Activated T-cell treated with anti-CD3 and anti-CD28 coated beads for 4 hours (primary cell): Measurements from ENCODE around the gene SRMS.

Source experiments
- DNase-seq: peaks from one replicate; pipeline ENCODE4 v3.0.0-alpha.2; 2020

Gene SRMS

DNA sequence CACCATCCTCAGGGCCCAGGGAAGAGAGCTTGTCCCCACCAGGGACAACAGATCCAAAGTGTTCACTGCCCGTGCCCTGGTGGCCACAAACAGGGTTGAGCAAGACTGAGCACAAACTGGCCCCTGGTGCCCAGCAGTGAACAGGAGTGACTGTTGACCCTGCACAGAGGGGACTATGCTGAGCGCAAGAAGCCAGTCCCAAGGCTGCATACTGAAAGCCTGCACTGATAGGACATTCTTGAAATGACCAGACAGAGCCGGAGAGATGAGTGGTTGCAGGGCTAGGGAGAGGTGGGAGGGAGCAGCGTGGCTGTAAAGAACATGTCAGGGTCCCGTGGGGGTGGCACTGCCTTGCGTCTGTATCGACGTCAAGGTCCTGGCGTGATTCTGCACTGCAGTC lies 3.5 kb upstream of the SRMS start:
- DNase-seq: no peak

DNA sequence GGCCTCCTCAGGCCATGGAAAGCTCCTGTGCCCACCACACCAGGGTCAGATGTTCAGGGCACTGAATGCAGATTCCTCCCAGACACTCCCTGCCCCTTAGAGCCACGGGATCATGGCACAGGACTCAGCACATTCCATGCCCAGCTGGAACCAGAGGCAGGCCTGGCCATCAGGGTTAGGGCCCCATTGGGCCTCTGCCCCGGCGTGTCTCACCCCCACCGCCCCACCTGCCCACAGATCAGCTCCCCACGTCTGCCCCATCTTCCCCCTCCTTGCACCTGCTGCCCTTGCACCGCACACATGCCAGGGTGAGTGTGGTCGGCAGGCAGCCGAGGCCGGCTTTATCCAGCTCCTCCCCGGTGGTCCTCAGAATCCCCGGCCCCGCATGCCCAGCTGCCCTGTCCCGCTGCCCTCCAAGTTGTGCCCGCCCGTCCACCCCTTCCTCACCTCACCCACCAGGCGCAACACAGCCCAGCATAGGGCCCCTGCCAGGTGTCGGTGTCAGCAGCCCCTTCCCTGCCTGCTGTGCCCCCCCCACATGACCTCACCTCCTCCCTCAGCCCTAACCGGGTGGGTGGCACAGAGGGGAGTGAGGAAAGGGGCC lies 2.2 kb upstream of the SRMS start:
- DNase-seq: no peak

DNA sequence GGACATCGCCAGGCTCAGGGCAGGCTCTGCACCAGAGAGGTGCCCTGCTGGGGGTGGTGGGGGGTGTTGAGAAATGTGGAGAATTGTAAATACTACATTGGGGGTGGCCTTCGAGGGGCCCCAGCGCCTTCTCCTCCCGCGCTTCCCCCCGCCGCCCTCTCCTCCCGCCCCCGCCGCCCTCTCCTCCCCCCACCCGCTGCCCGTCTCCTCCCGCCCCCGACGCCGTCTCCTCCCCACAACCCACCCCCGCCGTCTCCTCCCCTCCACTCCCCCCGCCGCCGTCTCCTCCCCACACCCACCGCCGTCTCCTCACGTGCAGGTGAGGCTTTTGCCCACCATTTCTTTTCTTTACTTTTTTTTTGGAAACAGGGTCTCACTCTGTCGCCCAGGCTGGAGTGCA lies 1.5 kb upstream of the SRMS start:
- DNase-seq: no peak

DNA sequence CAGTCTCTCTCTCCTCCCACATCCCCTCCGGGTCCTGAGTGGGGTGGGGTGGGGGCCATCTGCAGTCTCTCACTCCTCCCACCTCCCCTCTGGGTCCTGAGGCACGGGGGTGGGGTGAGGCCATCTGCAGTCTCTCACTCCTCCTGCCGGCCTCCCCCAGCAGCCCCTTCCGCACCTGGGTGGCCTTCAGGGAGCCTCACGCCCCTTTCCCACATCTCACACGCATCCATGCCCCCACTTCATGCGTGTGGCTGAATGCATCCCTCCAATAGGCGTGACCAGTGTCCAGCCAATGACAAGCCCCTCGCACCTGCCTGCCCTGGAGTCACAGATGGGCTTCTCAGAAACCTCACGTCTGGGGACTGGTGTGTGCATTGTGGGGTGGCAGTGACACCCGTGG lies 993 bp upstream of the SRMS start:
- no peak for DNase-seq

DNA sequence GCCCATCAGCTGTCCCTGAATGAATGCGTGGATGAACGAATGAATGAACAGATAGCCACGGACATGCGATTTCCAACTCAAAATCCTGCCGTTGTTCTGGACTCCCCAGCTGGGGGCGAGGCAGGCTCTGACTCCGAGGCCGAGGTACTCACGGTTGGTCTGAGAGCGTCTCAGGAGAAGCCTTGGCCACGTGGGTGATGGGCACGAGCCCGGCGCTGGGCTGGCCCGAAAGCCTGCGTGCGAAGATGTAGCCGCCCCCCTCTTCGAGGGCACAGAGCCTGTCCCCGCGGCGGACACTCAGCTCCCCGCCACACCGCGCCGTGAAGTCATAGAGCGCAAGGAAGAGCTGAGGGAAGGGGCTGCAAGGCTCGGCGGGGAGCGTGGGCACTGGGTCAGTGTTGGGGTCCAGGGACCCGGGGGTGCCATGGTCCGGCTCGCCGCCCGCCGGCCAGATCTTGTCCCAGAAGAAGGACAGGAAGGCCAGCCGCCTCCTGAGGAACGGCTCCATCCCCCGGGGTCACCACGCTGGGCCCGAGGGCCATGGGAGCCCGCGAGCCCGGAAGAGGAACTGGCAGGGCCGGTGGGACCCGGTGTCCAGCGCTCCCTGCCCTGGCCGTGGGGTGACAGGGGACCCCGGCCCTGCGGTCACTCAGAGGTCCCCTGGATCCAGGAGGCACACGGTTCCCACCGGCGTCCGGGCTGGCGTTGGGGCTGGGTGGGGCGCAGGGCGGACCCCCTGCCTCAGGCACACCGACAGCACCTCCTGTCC lies 409 bp downstream of the SRMS start:
- DNase-seq: no peak

DNA sequence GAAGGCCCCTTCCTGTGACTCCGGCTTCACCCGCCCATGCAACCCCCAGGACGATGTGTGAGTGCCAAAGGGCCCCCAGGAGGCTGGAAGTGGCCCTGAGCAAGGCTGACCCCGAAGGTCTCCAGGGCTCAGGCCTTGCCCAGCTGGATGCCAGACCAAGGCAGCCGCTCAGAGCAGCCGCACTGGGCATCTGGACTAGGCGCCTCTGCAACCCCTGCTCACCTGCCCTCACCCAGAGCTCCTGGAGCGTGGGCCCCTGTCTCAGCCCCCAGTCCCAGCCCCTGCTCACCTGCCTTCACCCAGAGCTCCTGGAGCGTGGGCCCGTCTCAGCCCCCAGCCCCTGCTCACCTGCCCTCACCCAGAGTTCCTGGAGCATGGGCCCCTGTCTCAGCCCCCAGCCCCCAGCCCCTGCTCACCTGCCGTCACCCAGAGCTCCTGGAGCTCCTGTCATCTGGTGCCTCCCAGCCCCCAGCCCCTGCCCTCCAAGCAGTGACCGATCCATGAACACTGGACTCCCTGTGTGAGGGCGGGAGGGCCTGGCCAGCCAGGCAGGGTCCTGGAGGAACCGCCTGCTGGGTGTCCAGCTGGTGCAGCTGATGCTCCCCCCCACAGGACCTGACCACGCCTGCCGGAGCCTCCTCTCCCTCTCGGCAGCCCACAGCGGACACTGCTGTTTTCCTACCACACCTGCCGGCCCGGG lies 1.1 kb downstream of the SRMS start:
- no peak for DNase-seq

DNA sequence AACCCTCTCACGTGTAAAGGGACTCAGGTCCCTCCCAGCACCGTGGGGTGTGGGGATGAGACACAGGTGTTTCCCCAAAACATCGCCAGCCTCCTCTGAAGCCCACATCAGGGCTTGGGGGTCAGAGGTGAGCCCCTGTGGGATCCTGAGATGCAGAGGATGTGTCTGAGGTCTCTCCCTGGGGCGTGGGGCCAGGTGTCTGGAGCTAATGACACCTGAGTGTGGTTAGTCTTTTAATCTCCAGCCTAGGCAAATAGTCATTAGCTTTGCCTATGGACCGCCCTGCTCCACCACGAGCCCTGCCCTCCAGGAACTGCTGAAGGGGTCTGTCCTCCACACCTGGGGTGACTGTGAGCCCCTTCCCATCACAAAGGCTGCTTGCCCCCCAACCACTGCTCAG lies 1.7 kb downstream of the SRMS start:
- DNase-seq: no peak

DNA sequence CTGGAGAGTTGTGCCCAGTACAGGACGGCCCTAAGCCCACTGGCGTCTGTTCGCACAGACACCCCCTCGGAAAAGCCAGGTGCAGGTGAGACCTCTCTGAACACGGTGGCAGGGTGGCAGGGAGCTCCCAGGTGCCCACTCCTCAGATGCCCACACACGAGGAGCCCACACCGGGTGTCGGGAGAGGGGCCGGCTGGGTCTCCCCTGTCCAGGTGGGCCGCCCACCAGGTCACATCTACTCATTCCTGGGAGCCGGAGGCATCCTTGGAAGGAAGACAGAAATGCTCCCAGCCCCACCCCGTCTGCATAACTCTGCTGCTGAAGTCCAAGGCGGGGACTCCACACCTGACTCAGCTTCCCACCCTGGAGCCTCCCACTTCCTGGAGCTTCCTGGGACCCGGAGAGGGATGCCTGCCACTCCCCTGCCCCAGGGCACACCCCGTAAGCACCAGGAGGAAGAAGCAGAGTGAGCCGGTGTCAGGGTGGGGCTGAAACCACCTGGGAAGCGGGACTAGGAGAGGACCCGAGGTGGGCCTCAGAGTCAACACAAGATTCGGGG lies 2.5 kb downstream of the SRMS start:
- no peak for DNase-seq

DNA sequence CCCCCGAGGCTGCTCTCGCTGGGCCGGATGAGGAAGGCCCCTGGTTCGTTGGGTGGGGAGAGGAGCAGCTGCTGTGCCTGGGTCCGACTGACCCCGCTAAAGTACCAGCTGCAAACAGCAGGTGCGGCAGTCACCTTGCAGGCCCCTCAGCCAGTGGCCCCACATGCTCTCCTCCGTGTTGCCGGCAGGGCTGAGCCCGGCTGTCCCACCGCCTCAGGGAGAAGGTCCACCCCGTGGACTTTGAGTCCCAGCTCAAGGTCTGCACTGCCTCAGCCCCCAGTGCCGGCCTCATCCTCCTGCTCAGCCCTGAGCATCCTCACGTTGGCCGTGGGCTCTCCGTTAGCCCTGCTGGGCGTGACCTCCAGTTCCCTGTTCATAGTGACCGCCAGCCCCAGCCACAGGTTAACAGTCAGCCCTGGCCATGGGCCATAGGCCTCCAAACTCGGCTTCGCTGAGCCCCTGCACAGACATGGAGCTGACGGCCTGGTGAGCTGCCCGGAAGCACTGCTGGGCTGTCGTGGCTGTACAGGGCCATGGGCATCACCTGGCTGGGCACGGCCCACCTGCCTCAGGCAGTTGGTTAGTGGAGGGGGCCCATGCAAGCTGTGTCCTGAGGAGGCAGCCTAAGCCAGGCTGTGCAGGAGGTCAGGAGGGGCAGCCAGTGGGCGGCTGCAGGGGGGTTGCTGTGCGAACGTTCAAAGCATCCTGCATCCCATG lies 3.1 kb downstream of the SRMS start:
- no peak for DNase-seq

DNA sequence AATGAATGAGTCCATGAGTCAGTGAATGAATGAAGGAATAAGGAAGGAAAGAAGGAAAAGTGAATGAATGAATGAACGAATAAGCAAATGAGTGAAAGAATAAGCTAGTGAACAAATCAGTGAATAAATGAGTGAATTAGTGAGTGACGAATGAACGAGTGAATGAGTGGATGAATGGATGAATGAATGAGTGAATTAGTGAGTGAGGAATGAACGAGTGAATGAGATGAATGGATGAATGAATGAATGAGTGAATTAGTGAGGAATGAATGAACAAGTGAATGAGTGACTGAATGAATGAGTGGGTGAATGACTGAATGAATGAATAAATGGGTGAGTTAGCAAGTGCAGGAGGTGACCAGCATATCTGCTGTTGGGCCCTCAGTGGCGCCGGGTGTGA lies 3.8 kb downstream of the SRMS start:
- no peak for DNase-seq

DNA sequence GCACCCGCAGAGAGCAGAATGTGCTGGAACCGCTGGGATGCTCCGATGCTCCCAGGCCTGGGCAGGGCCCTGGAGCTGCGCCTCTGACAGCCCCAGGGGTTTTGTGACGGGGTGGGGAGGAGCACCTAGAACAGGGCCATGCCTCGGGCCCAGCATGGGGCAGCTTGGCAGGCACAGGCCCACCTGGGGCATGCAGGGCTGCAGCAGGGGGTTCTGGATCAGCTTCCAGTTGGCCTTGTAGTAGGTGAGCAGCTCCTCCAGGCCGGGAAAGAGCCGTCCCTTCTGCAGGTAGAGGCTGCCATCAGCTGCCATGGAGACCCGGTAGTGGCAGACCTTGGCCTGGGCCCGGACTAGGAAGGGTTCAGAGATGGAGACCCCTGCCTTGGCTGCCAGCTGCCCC lies 4.4 kb downstream of the SRMS start:
- DNase-seq: no peak

DNA sequence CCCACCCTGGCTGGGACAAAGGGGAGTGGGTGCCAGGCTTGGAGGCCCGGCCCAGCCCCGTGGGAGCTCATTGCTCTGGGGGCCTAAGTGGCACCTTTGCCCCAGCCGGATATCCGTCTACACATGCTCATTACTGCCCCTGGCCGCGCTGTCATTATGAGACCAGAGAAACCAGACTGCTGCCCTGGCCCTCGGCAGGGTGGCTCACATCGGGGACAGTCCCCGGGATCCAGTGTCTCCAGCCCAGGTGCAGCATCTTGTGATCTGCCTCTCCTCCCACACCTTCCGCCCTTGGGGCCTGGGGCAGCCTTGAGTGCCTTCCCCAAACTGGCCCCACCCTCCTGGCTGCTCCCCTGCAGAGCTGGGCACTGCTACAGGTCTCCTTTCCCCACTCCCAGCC lies 4.9 kb downstream of the SRMS start:
- no peak for DNase-seq

DNA sequence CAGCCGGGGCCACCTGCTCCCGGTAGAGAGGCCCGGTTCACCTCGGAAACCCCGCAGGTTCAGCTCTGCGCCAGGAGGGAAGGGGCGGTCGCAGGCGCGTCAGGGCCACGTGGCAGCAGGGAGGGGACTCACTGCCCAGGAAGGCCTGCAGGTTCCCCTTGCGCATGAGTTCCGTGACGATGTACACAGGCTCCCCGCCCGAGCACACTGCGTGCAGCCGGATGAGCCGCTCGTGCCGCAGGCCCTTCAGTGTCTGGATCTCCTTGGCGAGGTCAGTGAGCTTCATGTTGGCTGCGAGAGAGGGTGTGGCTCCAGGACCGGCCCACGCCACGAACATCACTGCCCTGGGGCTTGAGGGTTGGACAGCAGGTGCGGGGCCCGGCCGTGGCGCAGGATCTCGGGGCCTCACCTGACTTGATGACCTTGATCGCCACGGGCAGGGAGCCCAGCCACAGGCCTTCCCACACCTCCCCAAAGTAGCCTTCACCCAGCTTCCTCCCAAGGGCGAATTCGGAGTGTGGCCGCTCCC lies 5.5 kb downstream of the SRMS start:
- no peak for DNase-seq

DNA sequence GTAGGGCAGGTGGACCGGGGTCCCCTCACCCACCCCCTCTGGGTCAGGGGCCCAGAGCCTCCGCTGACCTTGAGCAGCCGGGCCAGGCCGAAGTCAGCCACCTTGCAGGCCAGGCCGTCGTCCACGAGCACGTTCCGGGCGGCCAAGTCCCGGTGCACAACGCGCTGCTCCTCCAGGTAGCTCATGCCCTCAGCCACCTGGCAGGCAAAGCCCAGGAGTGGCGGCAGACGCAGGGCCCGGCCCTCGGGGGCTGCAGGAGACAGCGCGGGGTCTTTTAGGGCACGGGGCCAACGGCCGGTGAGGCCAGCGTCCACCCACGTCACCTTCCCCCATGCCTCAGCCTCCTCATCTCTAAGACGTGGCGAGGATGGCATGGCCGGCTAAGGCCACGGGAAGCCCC lies 6.2 kb downstream of the SRMS start:
- no peak for DNase-seq

DNA sequence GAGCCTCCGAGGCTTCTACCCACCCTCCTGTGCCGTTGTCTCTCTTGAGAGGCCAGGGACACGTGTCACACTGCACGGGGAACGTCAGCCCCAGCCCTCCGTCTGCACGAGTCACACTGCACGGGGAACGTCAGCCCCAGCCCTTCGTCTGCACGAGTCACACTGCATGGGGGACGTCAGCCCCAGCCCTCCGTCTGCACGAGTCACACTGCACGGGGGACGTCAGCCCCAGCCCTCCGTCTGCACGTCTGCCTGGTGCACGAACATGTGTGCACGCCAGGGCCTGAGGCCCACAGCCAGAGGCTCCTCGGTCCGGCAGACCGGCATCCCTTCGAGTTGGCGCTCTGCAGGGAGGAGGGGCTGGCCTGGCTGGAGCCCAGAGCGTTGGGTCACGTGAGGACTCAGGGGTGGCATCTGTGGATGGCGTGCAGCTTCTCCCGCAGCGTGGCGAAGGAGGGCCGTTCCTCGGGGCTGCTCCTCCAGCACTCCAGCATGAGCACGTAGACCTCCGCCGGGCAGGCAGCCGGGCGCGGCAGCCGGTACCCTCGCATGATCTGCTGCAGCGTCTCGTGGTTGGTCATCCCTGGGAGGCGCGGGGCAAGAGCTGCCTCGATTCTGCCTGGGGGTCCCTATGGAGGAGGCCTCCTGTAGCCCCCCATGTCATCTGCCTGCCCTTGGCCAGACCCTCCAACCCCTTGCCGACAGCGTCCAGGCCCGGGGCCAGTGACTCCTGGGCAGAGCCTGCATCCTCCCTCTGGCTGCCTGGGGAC lies 6.9 kb downstream of the SRMS start:
- no peak for DNase-seq

DNA sequence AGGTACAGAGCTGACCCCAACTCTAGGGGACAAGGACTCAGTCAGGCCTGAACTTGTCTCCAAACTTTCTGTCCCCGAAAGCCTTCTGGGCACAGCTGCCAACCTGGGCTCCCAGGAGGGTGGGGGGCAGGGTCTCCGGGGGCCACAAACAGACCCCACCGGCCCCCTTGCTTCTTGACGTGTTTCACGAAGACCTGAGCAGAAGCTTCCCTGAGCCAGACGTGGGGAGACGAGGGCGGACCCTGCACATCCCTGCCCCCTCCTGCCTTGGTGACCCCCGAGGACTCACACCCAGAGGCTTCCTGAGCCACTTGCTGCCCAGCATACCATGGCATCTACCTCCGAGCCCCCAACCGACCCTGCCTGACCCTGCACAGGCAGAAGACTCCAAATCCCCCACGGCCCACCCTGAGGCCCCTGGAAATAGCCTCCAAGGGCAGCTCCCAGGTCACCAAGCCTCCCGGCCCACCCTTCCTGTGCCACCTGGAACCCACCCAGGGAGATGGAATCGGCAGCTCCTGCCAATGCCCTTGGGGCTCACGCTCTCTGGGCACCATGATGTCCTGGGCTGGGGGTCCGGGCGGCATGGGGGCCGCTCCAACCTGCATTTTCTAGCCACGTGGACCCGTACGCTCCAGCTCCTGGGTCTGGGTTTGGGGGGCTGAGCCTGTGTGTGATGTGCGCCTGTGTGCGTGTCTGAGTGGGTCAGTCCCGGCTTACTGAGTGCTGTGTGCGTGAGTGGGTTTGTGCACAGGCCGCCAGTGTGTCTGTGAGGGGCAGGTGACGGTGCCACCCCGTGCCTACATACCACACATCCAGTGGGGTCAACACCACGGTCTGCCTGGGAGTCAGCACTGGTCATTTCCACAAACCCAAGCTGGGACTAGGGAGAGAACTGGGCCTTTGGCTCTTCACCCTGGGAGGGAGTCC lies 7.8 kb downstream of the SRMS start:
- DNase-seq: no peak

DNA sequence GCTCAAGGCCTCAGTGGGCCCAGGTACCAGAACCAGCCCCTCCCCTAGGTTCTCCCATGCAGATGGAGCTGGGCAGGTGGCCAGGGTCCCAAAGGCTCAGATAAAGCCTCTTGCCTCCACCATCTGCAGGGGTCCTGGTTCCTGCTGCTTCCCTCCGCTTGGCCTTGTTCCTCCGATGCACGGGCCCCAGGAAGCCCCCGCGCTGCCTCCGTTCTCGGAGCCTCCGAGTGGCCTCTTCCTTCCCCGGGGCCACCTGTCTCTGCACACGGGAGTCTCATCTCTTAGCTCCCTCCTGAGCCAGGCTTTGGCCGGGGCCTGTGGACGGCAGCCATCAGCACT lies 8.5 kb downstream of the SRMS start:
- DNase-seq: no peak

DNA sequence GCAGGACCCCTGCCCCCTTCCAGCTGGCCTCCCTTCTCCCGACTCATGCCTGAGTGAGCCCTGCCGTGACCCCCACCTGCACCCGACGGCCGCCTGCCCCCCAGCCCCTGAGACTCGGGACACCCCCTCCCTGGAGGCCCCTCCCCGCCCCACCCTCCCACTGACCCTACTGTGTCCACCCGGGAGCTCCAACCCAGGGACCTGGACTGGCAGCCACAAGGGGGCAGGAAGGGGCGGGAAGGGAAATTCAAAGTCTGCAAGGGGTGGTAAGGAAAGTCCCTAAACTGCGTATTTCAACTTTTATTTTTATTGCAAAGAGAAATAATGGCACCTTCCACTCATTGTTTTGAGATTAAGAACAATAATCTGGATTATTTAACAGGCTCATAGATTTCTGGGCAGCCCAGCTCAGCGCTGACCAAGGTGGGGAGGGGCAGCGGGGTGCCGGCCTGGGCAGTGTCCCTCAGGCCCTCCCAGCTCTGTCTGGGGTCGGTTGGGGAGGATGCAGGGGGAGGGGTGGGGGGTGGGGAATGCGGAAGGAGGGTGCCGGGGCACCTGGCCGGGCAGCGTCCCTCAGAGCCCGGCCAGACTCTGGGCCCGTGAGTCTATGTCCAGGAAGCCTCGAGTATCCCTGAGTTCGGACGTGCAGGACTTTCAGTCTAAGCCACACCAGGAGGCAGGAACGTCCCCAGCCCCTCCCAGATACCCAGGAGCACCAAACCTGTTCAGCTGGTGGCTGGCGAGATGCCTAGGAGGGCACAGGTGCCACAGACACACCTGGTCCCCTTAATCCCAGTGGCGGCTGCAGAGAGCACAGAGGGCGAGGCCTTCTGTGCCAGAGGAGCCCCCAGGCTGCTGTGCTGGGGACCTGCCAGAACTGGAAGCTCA lies 9.1 kb downstream of the SRMS start:
- DNase-seq: no peak

DNA sequence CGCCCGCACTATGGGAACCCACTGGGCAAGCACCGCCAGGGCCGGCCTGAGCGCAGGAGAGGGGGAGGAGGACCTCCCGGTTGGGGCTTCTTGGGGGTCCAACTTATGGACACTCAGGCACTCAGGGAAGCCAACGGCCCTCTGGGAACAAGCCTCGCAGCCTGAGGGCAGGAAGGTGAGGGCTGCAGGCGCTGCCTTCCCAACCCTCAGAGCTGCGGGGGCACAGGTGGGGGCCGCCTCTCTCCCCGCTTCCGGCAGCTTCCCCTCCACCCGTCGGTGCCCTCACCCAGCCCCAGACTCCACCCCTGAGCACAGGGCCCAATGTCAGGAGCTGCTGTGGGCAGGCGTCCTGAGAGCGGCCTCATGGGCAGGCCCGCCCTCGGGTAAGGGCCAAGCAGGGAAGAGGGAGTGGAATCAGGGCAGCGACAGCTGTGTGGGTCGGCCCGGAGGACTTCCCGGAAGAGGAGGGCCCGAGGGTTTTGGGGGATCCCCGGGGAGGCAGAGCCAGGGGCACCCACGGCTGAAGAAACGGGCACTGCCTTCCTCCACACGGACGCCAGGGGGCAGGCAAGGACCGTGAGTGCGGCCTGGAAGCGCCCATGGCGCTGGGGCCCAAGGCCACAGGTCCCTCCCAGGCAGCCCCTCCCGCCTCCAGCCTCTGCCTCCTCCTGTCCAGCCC lies 9.9 kb downstream of the SRMS start:
- peak; percentile 89 for DNase-seq
